HEK293 (cell line): ENCODE results near the gene ZBTB25.

Source experiments
- REST ChIP-seq: fragments of 450-650 bp; formaldehyde crosslinking; IDR thresholded peaks from 2 replicates; pipeline ENCODE4 v1.5.1; 2016; ENCODE audit warnings: missing biosample characterization, missing genetic modification characterization
- ZNF777 ChIP-seq: fragments of 450-650 bp; formaldehyde crosslinking; IDR thresholded peaks from 2 replicates; pipeline ENCODE4 v1.5.1; 2017; ENCODE audit warnings: missing biosample characterization, missing genetic modification characterization, borderline replicate concordance

- TF ChIP-seq ZNF777 (tag by site-specific recombination) = no peak
- TF ChIP-seq REST (tag by site-specific recombination) = no peak
These were observed 98.3 kb downstream of the ZBTB25 start for GRCh38 chr14:64405295-64405694.
